SJCRH30 (cell line): ENCODE measurements around the gene COG2. TPM values are rescaled to one million over a fixed set of nuclear protein-coding genes. Genes with fewer than 3 reads are reported as not detected.
"Not testable (repeated sequence)": the region's sequence is repeated elsewhere in the genome, so short reads cannot be mapped to it uniquely, and the experiment has no call there.

Source experiments
- DNase-seq, 2 experiments: peaks; one replicate each; pipeline ENCODE4 v3.0.0-alpha.2; 2015 to 2020
- H3K27ac ChIP-seq: fragments of 250-450 bp; sonication (Bioruptor Pico); 2 replicates; pipeline ENCODE4 v1.5.1; 2020; ENCODE audit warnings: mild to moderate bottlenecking, moderate library complexity
- H3K27me3 ChIP-seq: fragments of 250-450 bp; sonication (Bioruptor Pico); 2 replicates; pipeline ENCODE4 v1.5.1; 2020; ENCODE audit warnings: mild to moderate bottlenecking, moderate library complexity
- H3K36me3 ChIP-seq: fragments of 250-450 bp; sonication (Bioruptor Pico); 2 replicates; pipeline ENCODE4 v1.5.1; 2020; ENCODE audit warnings: mild to moderate bottlenecking, moderate library complexity
- H3K4me1 ChIP-seq: fragments of 250-450 bp; sonication (Bioruptor Pico); 2 replicates; pipeline ENCODE4 v1.5.1; 2020; ENCODE audit warnings: mild to moderate bottlenecking, moderate library complexity
- H3K4me3 ChIP-seq: fragments of 250-450 bp; sonication (Bioruptor Pico); 2 replicates; pipeline ENCODE4 v1.5.1; 2020; ENCODE audit warnings: mild to moderate bottlenecking, moderate library complexity
- H3K9me3 ChIP-seq: fragments of 250-450 bp; sonication (Bioruptor Pico); replicated peaks from 2 replicates; pipeline ENCODE4 v1.5.1; 2020; ENCODE audit warnings: mild to moderate bottlenecking, moderate library complexity
- total RNA-seq: library from RNA; depleted of rRNA; stranded (reverse); fragments of >200 nt; shearing (Covaris generic); gene quantifications from 2 replicates; pipeline ENCODE4 v1.2.3, GENCODE V29; 2014

The COG2 gene
- total RNA-seq, 1 experiment from 2014 or later = 45.0 TPM

GRCh38 chr1:230696218-230696617 is 53.9 kb downstream of the COG2 start:
- H3K27me3 ChIP-seq = no peaks in the 10 kb centered on the region
- DNase-seq = peak in 1 of 2 experiments; percentile 11
- H3K27ac ChIP-seq = no peak overlapping the region
- no peaks in the 10 kb centered on the region for H3K4me1 ChIP-seq
- H3K9me3 ChIP-seq = no peaks in the 10 kb centered on the region
- peaks cover 21% of the 10 kb centered on the region for H3K36me3 ChIP-seq
- no peak overlapping the region for H3K4me3 ChIP-seq

- peaks cover 14% of the 10 kb centered on the region for H3K36me3 ChIP-seq
- no peaks in the 10 kb centered on the region for H3K4me1 ChIP-seq
- no peak for DNase-seq
- H3K27me3 ChIP-seq = no peaks in the 10 kb centered on the region
- no peak overlapping the region for H3K27ac ChIP-seq
- no peak overlapping the region for H3K4me3 ChIP-seq
- no peaks in the 10 kb centered on the region for H3K9me3 ChIP-seq
Observed at GRCh38 chr1:230696722-230697437, 54.6 kb downstream of the COG2 start.

GRCh38 chr1:230698130-230698529 is 55.8 kb downstream of the COG2 start:
- Histone ChIP-seq H3K27me3 (no peaks in the 10 kb centered on the region), H3K4me1 (no peaks in the 10 kb centered on the region), H3K4me3 (no peak overlapping the region), H3K36me3 (peaks cover 5% of the 10 kb centered on the region; the same call in 1 of the 2 replicates), H3K27ac (no peak overlapping the region), H3K9me3 (no peaks in the 10 kb centered on the region)
- DNase-seq = no peak

GRCh38 chr1:230698964-230699363 is 56.7 kb downstream of the COG2 start:
- DNase-seq, H3K27ac ChIP-seq, H3K9me3 ChIP-seq: not testable (repeated sequence)

GRCh38 chr1:230699716-230700115 is 57.4 kb downstream of the COG2 start:
- Histone ChIP-seq H3K27me3 (no peaks in the 10 kb centered on the region), H3K36me3 (no peaks in the 10 kb centered on the region), H3K9me3 (no peaks in the 10 kb centered on the region), H3K4me1 (no peaks in the 10 kb centered on the region), H3K27ac (no peak overlapping the region), H3K4me3 (no peak overlapping the region)
- DNase-seq = no peak

More at GRCh38 chr1:230698964-230699363, 56.7 kb downstream of the COG2 start:
- H3K4me3 ChIP-seq, H3K27me3 ChIP-seq, H3K4me1 ChIP-seq, H3K36me3 ChIP-seq: not testable (repeated sequence)

GRCh38 chr1:230700132-230700531 is 57.9 kb downstream of the COG2 start:
- Histone ChIP-seq H3K36me3 (no peaks in the 10 kb centered on the region), H3K4me3 (no peak overlapping the region), H3K27me3 (no peaks in the 10 kb centered on the region), H3K4me1 (no peaks in the 10 kb centered on the region), H3K9me3 (no peaks in the 10 kb centered on the region), H3K27ac (no peak overlapping the region)
- no peak for DNase-seq

- Histone ChIP-seq H3K9me3 (no peaks in the 10 kb centered on the region), H3K4me3 (no peak overlapping the region), H3K27me3 (no peaks in the 10 kb centered on the region), H3K4me1 (no peaks in the 10 kb centered on the region), H3K36me3 (no peaks in the 10 kb centered on the region), H3K27ac (no peak overlapping the region)
- no peak for DNase-seq
Observed at GRCh38 chr1:230701434-230701833, 59.2 kb downstream of the COG2 start.

- no peaks in the 10 kb centered on the region for H3K9me3 ChIP-seq
- no peaks in the 10 kb centered on the region for H3K27me3 ChIP-seq
- no peak for DNase-seq
- no peak overlapping the region for H3K27ac ChIP-seq
- no peaks in the 10 kb centered on the region for H3K4me1 ChIP-seq
- H3K36me3 ChIP-seq = no peaks in the 10 kb centered on the region
- no peak overlapping the region for H3K4me3 ChIP-seq
Observed at GRCh38 chr1:230701895-230702768, 59.9 kb downstream of the COG2 start.

GRCh38 chr1:230702934-230703678 is 60.8 kb downstream of the COG2 start:
- no peaks in the 10 kb centered on the region for H3K4me1 ChIP-seq
- H3K4me3 ChIP-seq = no peak overlapping the region
- H3K27me3 ChIP-seq = no peaks in the 10 kb centered on the region
- H3K9me3 ChIP-seq = no peaks in the 10 kb centered on the region
- DNase-seq = no peak
- H3K27ac ChIP-seq = no peak overlapping the region
- H3K36me3 ChIP-seq = no peaks in the 10 kb centered on the region

GRCh38 chr1:230703679-230704385 is 61.6 kb downstream of the COG2 start:
- Histone ChIP-seq H3K4me3 (no peak overlapping the region), H3K9me3 (no peaks in the 10 kb centered on the region), H3K36me3 (no peaks in the 10 kb centered on the region)

GRCh38 chr1:230704830-230705229 is 62.5 kb downstream of the COG2 start:
- DNase-seq = no peak
- no peak overlapping the region for H3K27ac ChIP-seq
- no peaks in the 10 kb centered on the region for H3K36me3 ChIP-seq
- H3K4me1 ChIP-seq = no peaks in the 10 kb centered on the region
- no peaks in the 10 kb centered on the region for H3K27me3 ChIP-seq
- no peak overlapping the region for H3K4me3 ChIP-seq
- no peaks in the 10 kb centered on the region for H3K9me3 ChIP-seq

More at GRCh38 chr1:230703679-230704385, 61.6 kb downstream of the COG2 start:
- Histone ChIP-seq H3K27me3 (no peaks in the 10 kb centered on the region), H3K4me1 (no peaks in the 10 kb centered on the region), H3K27ac (no peak overlapping the region)
- no peak for DNase-seq

- no peak for DNase-seq
- Histone ChIP-seq H3K27ac (no peak overlapping the region), H3K4me1 (no peaks in the 10 kb centered on the region), H3K9me3 (no peaks in the 10 kb centered on the region), H3K36me3 (no peaks in the 10 kb centered on the region), H3K27me3 (no peaks in the 10 kb centered on the region), H3K4me3 (no peak overlapping the region)
Observed at GRCh38 chr1:230705289-230706019, 63.2 kb downstream of the COG2 start.

GRCh38 chr1:230706020-230706699 is 63.9 kb downstream of the COG2 start:
- no peaks in the 10 kb centered on the region for H3K4me1 ChIP-seq
- H3K4me3 ChIP-seq = no peak overlapping the region
- H3K9me3 ChIP-seq = no peaks in the 10 kb centered on the region
- no peak overlapping the region for H3K27ac ChIP-seq
- H3K36me3 ChIP-seq = no peaks in the 10 kb centered on the region
- H3K27me3 ChIP-seq = no peaks in the 10 kb centered on the region
- no peak for DNase-seq
